ENCODE data around the gene ADAMTS9.

Gene ADAMTS9

GRCh38 chr3:64693031-64693430, 5.2 kb upstream of the ADAMTS9 start:
- Histone ChIP-seq H3K4me1 (ENCODE audit: control insufficient read depth in 2 of 2, insufficient read depth in 1 of 2, low read depth in 1 of 2, low read length in 2 of 2) (peaks cover 12 to 13% of the 10 kb centered on the region in 2 donors), H3K4me2 (ENCODE audit: insufficient read depth, low read length, poor library complexity, severe bottlenecking) (no peak overlapping the region), H3K4me3 (ENCODE audit: low read length in 2 of 2) (no peak overlapping the region), H3K14ac (ENCODE audit: low read length) (no peak overlapping the region), H3K27me3 (ENCODE audit: control insufficient read depth in 3 of 3, insufficient read depth in 3 of 3, low read depth in 1 of 3, low read length in 3 of 3) (no peaks in the 10 kb centered on the region), H4K91ac (ENCODE audit: low read depth, low read length, poor library complexity) (no peak overlapping the region), H2AFZ (ENCODE audit: low read length) (no peak overlapping the region), H3K9me3 (replicated peaks in 1 of 2; ENCODE audit: control insufficient read depth in 2 of 2, insufficient read depth in 1 of 2, low read depth in 1 of 2, low read length in 2 of 2) (no peaks in the 10 kb centered on the region), H3K23ac (ENCODE audit: low read depth, low read length, poor library complexity) (no peak overlapping the region), H2BK120ac (ENCODE audit: low read depth, low read length) (no peak overlapping the region), H3K36me3 (replicated peaks in 1 of 2; ENCODE audit: control insufficient read depth in 2 of 2, insufficient read depth in 2 of 2, low read length in 2 of 2) (no peaks in the 10 kb centered on the region), H3K9ac (ENCODE audit: low read depth, low read length, poor library complexity) (no peak overlapping the region), H2BK5ac (ENCODE audit: low read length) (no peak overlapping the region), H2AK5ac (ENCODE audit: low read depth, low read length) (no peak overlapping the region), H2BK15ac (ENCODE audit: low read length) (no peak overlapping the region), H3K18ac (ENCODE audit: low read length) (no peak overlapping the region), H3K4ac (ENCODE audit: low read length) (no peak overlapping the region), H3K27ac (replicated peaks; ENCODE audit: low read length) (no peak overlapping the region), H4K8ac (ENCODE audit: low read depth, low read length) (no peak overlapping the region), H2BK12ac (ENCODE audit: low read length) (no peak overlapping the region), H3K79me1 (ENCODE audit: low read depth, low read length) (no peaks in the 10 kb centered on the region)
- no peak for DNase-seq (ENCODE audit: low spot score)
- no CpG with 5 or more reads among the region's 3 CpGs for WGBS, 2 donors (ENCODE audit: extremely low coverage in 2 of 2, insufficient read length in 2 of 2, insufficient replicate concordance in 1 of 2)

DNA sequence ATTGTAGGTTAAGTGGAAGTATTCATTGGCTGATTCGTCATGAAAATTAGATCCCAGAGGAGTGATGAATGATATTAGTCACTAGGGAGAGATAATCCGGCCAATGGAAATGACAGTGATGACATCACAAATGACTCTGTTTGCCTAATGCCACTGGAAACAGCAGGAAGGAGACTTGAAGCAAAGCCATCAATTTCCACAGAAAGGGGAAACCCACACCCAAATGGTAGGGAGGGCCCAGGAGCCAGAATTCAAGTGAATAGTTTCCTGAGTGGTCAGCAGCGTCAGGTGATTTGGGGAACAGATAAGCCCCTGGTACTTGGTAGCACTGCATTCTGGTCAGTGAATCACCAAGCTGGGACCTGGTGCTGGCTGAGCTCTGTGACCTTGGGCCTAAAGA, 3.3 kb upstream of the ADAMTS9 start:
- H3K18ac ChIP-seq (ENCODE audit: low read length) = no peak overlapping the region
- no peaks in the 10 kb centered on the region for H3K36me3 ChIP-seq (replicated peaks in 1 of 2; ENCODE audit: control insufficient read depth in 2 of 2, insufficient read depth in 2 of 2, low read length in 2 of 2)
- H3K4me1 ChIP-seq (ENCODE audit: control insufficient read depth in 2 of 2, insufficient read depth in 1 of 2, low read depth in 1 of 2, low read length in 2 of 2) = peaks cover 13 to 16% of the 10 kb centered on the region in 2 donors
- no peak overlapping the region for H2BK120ac ChIP-seq (ENCODE audit: low read depth, low read length)
- H3K4me2 ChIP-seq (ENCODE audit: insufficient read depth, low read length, poor library complexity, severe bottlenecking) = no peak overlapping the region
- no peaks in the 10 kb centered on the region for H3K9me3 ChIP-seq (replicated peaks in 1 of 2; ENCODE audit: control insufficient read depth in 2 of 2, insufficient read depth in 1 of 2, low read depth in 1 of 2, low read length in 2 of 2)
- H3K4me3 ChIP-seq (ENCODE audit: low read length in 2 of 2) = no peak overlapping the region
- H3K4ac ChIP-seq (ENCODE audit: low read length) = no peak overlapping the region
- no peak overlapping the region for H4K8ac ChIP-seq (ENCODE audit: low read depth, low read length)
- no peak overlapping the region for H3K23ac ChIP-seq (ENCODE audit: low read depth, low read length, poor library complexity)
- no peak overlapping the region for H2AFZ ChIP-seq (ENCODE audit: low read length)
- no CpG with 5 or more reads among the region's 3 CpGs for WGBS, 2 donors (ENCODE audit: extremely low coverage in 2 of 2, insufficient read length in 2 of 2, insufficient replicate concordance in 1 of 2)
- no peaks in the 10 kb centered on the region for H3K27me3 ChIP-seq (ENCODE audit: control insufficient read depth in 3 of 3, insufficient read depth in 3 of 3, low read depth in 1 of 3, low read length in 3 of 3)
- no peak for DNase-seq (ENCODE audit: low spot score)
- no peak overlapping the region for H3K27ac ChIP-seq (replicated peaks; ENCODE audit: low read length)
- no peak overlapping the region for H3K14ac ChIP-seq (ENCODE audit: low read length)
- no peaks in the 10 kb centered on the region for H3K79me1 ChIP-seq (ENCODE audit: low read depth, low read length)
- no peak overlapping the region for H3K9ac ChIP-seq (ENCODE audit: low read depth, low read length, poor library complexity)
- no peak overlapping the region for H2BK12ac ChIP-seq (ENCODE audit: low read length)
- no peak overlapping the region for H2BK5ac ChIP-seq (ENCODE audit: low read length)
- H2BK15ac ChIP-seq (ENCODE audit: low read length) = no peak overlapping the region
- no peak overlapping the region for H4K91ac ChIP-seq (ENCODE audit: low read depth, low read length, poor library complexity)
- H2AK5ac ChIP-seq (ENCODE audit: low read depth, low read length) = no peak overlapping the region

DNA sequence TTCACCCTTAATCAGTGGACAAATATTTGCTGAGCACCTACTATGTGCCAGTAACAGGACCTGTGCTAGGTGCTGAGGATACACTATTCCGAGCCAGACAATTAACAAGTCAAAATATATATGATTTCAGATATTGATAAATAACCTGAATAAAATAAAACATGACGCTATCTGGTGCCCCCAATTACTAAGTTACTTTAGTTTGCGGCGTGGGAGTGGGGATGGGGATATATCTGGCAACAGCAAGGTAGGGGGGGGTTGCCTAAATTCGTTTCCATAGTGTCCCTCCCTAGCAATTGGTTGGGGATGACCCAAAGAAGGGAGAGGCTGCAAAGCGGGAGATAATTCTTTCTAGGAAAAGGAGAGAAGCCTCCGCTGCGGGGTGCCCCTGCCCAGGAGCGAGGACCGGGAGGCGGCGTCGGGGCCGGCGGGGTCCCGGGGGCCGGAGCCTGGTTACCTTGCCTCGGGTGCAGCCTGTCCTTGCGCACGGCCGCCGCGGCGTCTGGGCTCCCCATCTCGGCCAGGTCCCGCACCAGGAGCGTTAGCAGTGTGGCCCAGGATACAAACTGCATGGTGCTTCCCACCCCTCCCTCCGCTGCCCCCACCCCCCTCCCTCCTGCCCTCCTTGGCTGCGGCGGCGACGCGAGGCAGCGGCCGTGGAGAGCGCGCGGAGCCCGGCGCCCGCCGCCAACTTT, 567 bp downstream of the ADAMTS9 start:
- Histone ChIP-seq H3K27ac (replicated peaks; ENCODE audit: low read length) (peak overlapping the region; percentile 92), H2BK15ac (ENCODE audit: low read length) (peak overlapping the region; percentile 82), H3K4me1 (ENCODE audit: control insufficient read depth in 2 of 2, insufficient read depth in 1 of 2, low read depth in 1 of 2, low read length in 2 of 2) (peaks cover 6 to 11% of the 10 kb centered on the region in 2 donors), H3K4me3 (ENCODE audit: low read length in 2 of 2) (peak overlapping the region; percentile 70 to 87), H3K27me3 (ENCODE audit: control insufficient read depth in 3 of 3, insufficient read depth in 3 of 3, low read depth in 1 of 3, low read length in 3 of 3) (no peaks in the 10 kb centered on the region), H2AFZ (ENCODE audit: low read length) (peak overlapping the region; percentile 92), H2BK120ac (ENCODE audit: low read depth, low read length) (peak overlapping the region; percentile 38), H3K9me3 (replicated peaks in 1 of 2; ENCODE audit: control insufficient read depth in 2 of 2, insufficient read depth in 1 of 2, low read depth in 1 of 2, low read length in 2 of 2) (no peaks in the 10 kb centered on the region), H2BK12ac (ENCODE audit: low read length) (no peak overlapping the region), H3K4me2 (ENCODE audit: insufficient read depth, low read length, poor library complexity, severe bottlenecking) (peak overlapping the region; percentile 83), H3K79me1 (ENCODE audit: low read depth, low read length) (no peaks in the 10 kb centered on the region), H2BK5ac (ENCODE audit: low read length) (peak overlapping the region; percentile 72), H3K18ac (ENCODE audit: low read length) (peak overlapping the region; percentile 99), H3K14ac (ENCODE audit: low read length) (no peak overlapping the region), H3K9ac (ENCODE audit: low read depth, low read length, poor library complexity) (peak overlapping the region; percentile 97), H3K36me3 (replicated peaks in 1 of 2; ENCODE audit: control insufficient read depth in 2 of 2, insufficient read depth in 2 of 2, low read length in 2 of 2) (peaks cover 0 to 3% of the 10 kb centered on the region in 2 donors), H4K8ac (ENCODE audit: low read depth, low read length) (no peak overlapping the region), H2AK5ac (ENCODE audit: low read depth, low read length) (no peak overlapping the region), H4K91ac (ENCODE audit: low read depth, low read length, poor library complexity) (no peak overlapping the region), H3K4ac (ENCODE audit: low read length) (no peak overlapping the region), H3K23ac (ENCODE audit: low read depth, low read length, poor library complexity) (no peak overlapping the region)
- WGBS, 2 donors (ENCODE audit: extremely low coverage in 2 of 2, insufficient read length in 2 of 2, insufficient replicate concordance in 1 of 2) = no CpG with 5 or more reads among the region's 42 CpGs
- DNase-seq (ENCODE audit: low spot score) = no peak

DNA sequence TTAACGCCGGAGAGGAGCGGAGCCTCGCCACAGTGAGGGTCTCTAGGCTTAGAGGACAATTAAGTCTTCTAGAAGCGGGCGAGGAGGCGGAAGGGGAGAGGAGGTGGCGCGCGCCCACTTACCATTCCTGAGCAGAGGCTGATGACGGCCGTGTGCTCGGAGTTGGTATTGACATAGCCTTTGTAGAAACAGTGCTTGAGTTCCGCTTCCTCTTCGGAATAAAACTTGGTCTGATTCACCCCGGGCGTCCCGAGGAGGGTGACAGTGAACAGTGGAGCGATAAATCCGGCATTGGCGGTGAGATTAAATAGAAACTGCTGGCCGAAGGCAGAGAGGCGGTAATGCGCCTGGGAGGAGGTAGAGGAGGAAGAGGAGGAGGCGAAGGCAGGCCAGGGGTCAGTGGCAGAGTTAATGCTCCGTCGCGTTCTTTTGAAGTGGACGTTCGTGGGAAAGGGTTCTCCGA, 1.3 kb downstream of the ADAMTS9 start:
- Histone ChIP-seq H3K23ac (ENCODE audit: low read depth, low read length, poor library complexity) (no peak overlapping the region), H3K4ac (ENCODE audit: low read length) (no peak overlapping the region), H2BK15ac (ENCODE audit: low read length) (no peak overlapping the region), H3K36me3 (replicated peaks in 1 of 2; ENCODE audit: control insufficient read depth in 2 of 2, insufficient read depth in 2 of 2, low read length in 2 of 2) (peaks cover 0 to 5% of the 10 kb centered on the region in 2 donors), H3K9me3 (replicated peaks in 1 of 2; ENCODE audit: control insufficient read depth in 2 of 2, insufficient read depth in 1 of 2, low read depth in 1 of 2, low read length in 2 of 2) (no peaks in the 10 kb centered on the region), H3K79me1 (ENCODE audit: low read depth, low read length) (no peaks in the 10 kb centered on the region), H2AK5ac (ENCODE audit: low read depth, low read length) (peak overlapping the region; percentile 48), H3K4me1 (ENCODE audit: control insufficient read depth in 2 of 2, insufficient read depth in 1 of 2, low read depth in 1 of 2, low read length in 2 of 2) (peaks cover 6 to 11% of the 10 kb centered on the region in 2 donors), H3K18ac (ENCODE audit: low read length) (peak overlapping the region; percentile 92), H3K9ac (ENCODE audit: low read depth, low read length, poor library complexity) (peak overlapping the region; percentile 83), H2AFZ (ENCODE audit: low read length) (peak overlapping the region; percentile 92), H3K27ac (replicated peaks; ENCODE audit: low read length) (peak overlapping the region; percentile 85), H3K14ac (ENCODE audit: low read length) (no peak overlapping the region), H4K91ac (ENCODE audit: low read depth, low read length, poor library complexity) (no peak overlapping the region), H2BK120ac (ENCODE audit: low read depth, low read length) (no peak overlapping the region), H2BK5ac (ENCODE audit: low read length) (peak overlapping the region; percentile 76), H2BK12ac (ENCODE audit: low read length) (no peak overlapping the region), H3K4me2 (ENCODE audit: insufficient read depth, low read length, poor library complexity, severe bottlenecking) (peak overlapping the region; percentile 83), H3K27me3 (ENCODE audit: control insufficient read depth in 3 of 3, insufficient read depth in 3 of 3, low read depth in 1 of 3, low read length in 3 of 3) (no peaks in the 10 kb centered on the region), H3K4me3 (ENCODE audit: low read length in 2 of 2) (peak overlapping the region; percentile 70 to 87), H4K8ac (ENCODE audit: low read depth, low read length) (no peak overlapping the region)
- no CpG with 5 or more reads among the region's 31 CpGs for WGBS, 2 donors (ENCODE audit: extremely low coverage in 2 of 2, insufficient read length in 2 of 2, insufficient replicate concordance in 1 of 2)
- peak; percentile 63 for DNase-seq (ENCODE audit: low spot score)

Data from neuronal stem cell (in vitro differentiated cells).